ENCODE measurements around the gene PIGQ. TPM values are rescaled to one million over a fixed set of nuclear protein-coding genes. Genes with fewer than 3 reads are reported as not detected.
A peak's percentile ranks its signal among the peaks of the same experiment; 100 is the strongest.

PIGQ gene
- total RNA-seq, 1 donor from 2014 or later: 68.9 TPM

GRCh38 chr16:583815-584591 is 14.2 kb downstream of the PIGQ start:
- no peak for DNase-seq
- TF ChIP-seq CTCF (IDR thresholded peaks at IDR 0.05): no peak
- intact Hi-C loops (cut with DNase I): no loop called here
- Histone ChIP-seq H3K27ac (no peak overlapping the region), H3K27me3 (ENCODE audit: low read depth) (no peaks in the 10 kb centered on the region), H3K36me3 (peaks cover 11% of the 10 kb centered on the region), H3K4me1 (peaks cover 23% of the 10 kb centered on the region), H3K9me3 (no peaks in the 10 kb centered on the region), H3K4me3 (no peak overlapping the region)
- no peak for ATAC-seq

GRCh38 chr16:585351-585750 is 15.6 kb downstream of the PIGQ start:
- H3K9me3 ChIP-seq: no peaks in the 10 kb centered on the region
- H3K4me1 ChIP-seq: peaks cover 23% of the 10 kb centered on the region
- DNase-seq (no peak), ATAC-seq (no peak)
- intact Hi-C loops (cut with DNase I): no loop called here
- peaks cover 11% of the 10 kb centered on the region for H3K36me3 ChIP-seq
- H3K27ac ChIP-seq: no peak overlapping the region
- no peak overlapping the region for H3K4me3 ChIP-seq
- TF ChIP-seq CTCF (IDR thresholded peaks at IDR 0.05): no peak
- no peaks in the 10 kb centered on the region for H3K27me3 ChIP-seq (ENCODE audit: low read depth)

GRCh38 chr16:586047-586644 is 16.4 kb downstream of the PIGQ start:
- Histone ChIP-seq H3K27ac (no peak overlapping the region), H3K27me3 (ENCODE audit: low read depth) (no peaks in the 10 kb centered on the region), H3K36me3 (peaks cover 5% of the 10 kb centered on the region), H3K4me1 (peaks cover 30% of the 10 kb centered on the region), H3K9me3 (no peaks in the 10 kb centered on the region), H3K4me3 (no peak overlapping the region)
- DNase-seq (no peak), ATAC-seq (no peak)
- intact Hi-C loops (cut with DNase I): no loop called here
- no peak for TF ChIP-seq CTCF (IDR thresholded peaks at IDR 0.05)

- DNase-seq (peak; percentile 59), ATAC-seq (no peak)
- no peaks in the 10 kb centered on the region for H3K9me3 ChIP-seq
- H3K36me3 ChIP-seq: peaks cover 5% of the 10 kb centered on the region
- no peak overlapping the region for H3K4me3 ChIP-seq
- peaks cover 38% of the 10 kb centered on the region for H3K4me1 ChIP-seq
- H3K27me3 ChIP-seq (ENCODE audit: low read depth): no peaks in the 10 kb centered on the region
- no peak for TF ChIP-seq CTCF (IDR thresholded peaks at IDR 0.05)
- no peak overlapping the region for H3K27ac ChIP-seq
- intact Hi-C loops (cut with DNase I): no loop called here
Observed at GRCh38 chr16:586645-587590, 17.1 kb downstream of the PIGQ start.

GRCh38 chr16:588639-588888 is 18.8 kb downstream of the PIGQ start:
- H3K36me3 ChIP-seq: no peaks in the 10 kb centered on the region
- H3K4me3 ChIP-seq: peak overlapping the region; percentile 81
- no peak for TF ChIP-seq CTCF (IDR thresholded peaks at IDR 0.05)
- H3K4me1 ChIP-seq: peaks cover 54% of the 10 kb centered on the region
- H3K27me3 ChIP-seq (ENCODE audit: low read depth): no peaks in the 10 kb centered on the region
- peak overlapping the region; percentile 98 for H3K27ac ChIP-seq
- ATAC-seq (peak in 1 of 2 donors; percentile 0), DNase-seq (peak; percentile 79)
- no peaks in the 10 kb centered on the region for H3K9me3 ChIP-seq
- intact Hi-C loops (cut with DNase I): no loop called here

All from lower lobe of right lung (tissue), 2 donors.